Keratinocyte (primary cell): Measurements from ENCODE around the gene AOPEP. TPM values are rescaled to one million over a fixed set of nuclear protein-coding genes. Genes with fewer than 3 reads are reported as not detected.

Experiments
- DNase-seq: peaks from one replicate; pipeline ENCODE4 v3.0.0-alpha.2; 2011; ENCODE audit warnings: low read depth, missing footprints, low spot score
- FAIRE-seq: peaks from 2 replicates; lab custom pipeline; 2011; peaks lifted over from hg19 to GRCh38; lab: Jason Lieb, UNC
- H2AFZ ChIP-seq: 2 replicates; pipeline ENCODE4 v1.6.0; 2012; ENCODE audit warnings: low read length, control low read depth, inconsistent platforms; ENCODE audit not compliant: control insufficient read depth
- H3K27ac ChIP-seq: 2 replicates; pipeline ENCODE4 v1.5.1; 2011; ENCODE audit warnings: low read length; ENCODE audit not compliant: control insufficient read depth, insufficient read depth
- H3K27me3 ChIP-seq: 3 replicates; pipeline ENCODE4 v1.6.0; 2011; ENCODE audit warnings: low read length; ENCODE audit not compliant: control insufficient read depth, insufficient read depth; ENCODE audit errors: extremely low read depth
- H3K36me3 ChIP-seq, 2 experiments: 2 replicates in 1 of 2; 3 replicates in 1 of 2; pipeline ENCODE4 v1.5.1; 2011; ENCODE audit warnings: low read length in 2 of 2, mild to moderate bottlenecking in 1 of 2; ENCODE audit not compliant: control insufficient read depth in 2 of 2, insufficient read depth in 2 of 2; ENCODE audit errors: extremely low read depth in 1 of 2
- H3K4me1 ChIP-seq: 3 replicates; pipeline ENCODE4 v1.5.1; 2011; ENCODE audit warnings: low read length; ENCODE audit not compliant: control insufficient read depth, insufficient read depth; ENCODE audit errors: extremely low read depth
- H3K4me2 ChIP-seq: 3 replicates; pipeline ENCODE4 v1.6.0; 2011; ENCODE audit warnings: low read depth, low read length; ENCODE audit not compliant: control insufficient read depth, insufficient read depth; ENCODE audit errors: extremely low read depth
- H3K4me3 ChIP-seq, 3 experiments: fragments of 200-600 bp in 1 of 3; sonication (generic) in 1 of 3; 2 replicates in 2 of 3; 3 replicates in 1 of 3; pipeline ENCODE4 v1.5.1; 2011 to 2016; ENCODE audit warnings: low read length in 3 of 3, mild to moderate bottlenecking in 3 of 3, control low read depth in 2 of 3, inconsistent platforms in 1 of 3, low read depth in 1 of 3, mixed read lengths in 1 of 3, mixed run types in 1 of 3, moderate library complexity in 1 of 3; ENCODE audit not compliant: control insufficient read depth in 2 of 3, insufficient read depth in 2 of 3; ENCODE audit errors: extremely low read depth in 1 of 3
- H3K79me2 ChIP-seq: 2 replicates; pipeline ENCODE4 v1.6.0; 2012; ENCODE audit warnings: low read length; ENCODE audit not compliant: control insufficient read depth, insufficient read depth
- H3K9ac ChIP-seq: 3 replicates; pipeline ENCODE4 v1.6.0; 2011; ENCODE audit warnings: low read length; ENCODE audit not compliant: control insufficient read depth, insufficient read depth; ENCODE audit errors: extremely low read depth
- H3K9me1 ChIP-seq: 3 replicates; pipeline ENCODE4 v1.6.0; 2011; ENCODE audit warnings: low read length; ENCODE audit not compliant: control insufficient read depth, insufficient read depth; ENCODE audit errors: extremely low read depth
- H3K9me3 ChIP-seq: 2 replicates; pipeline ENCODE4 v1.5.1; 2012; ENCODE audit warnings: low read depth, low read length; ENCODE audit not compliant: control insufficient read depth
- H4K20me1 ChIP-seq: 3 replicates; pipeline ENCODE4 v1.6.0; 2011; ENCODE audit warnings: low read length; ENCODE audit not compliant: control insufficient read depth, insufficient read depth; ENCODE audit errors: extremely low read depth
- CTCF ChIP-seq, 3 experiments: IDR thresholded peaks in 1 of 3; conservative IDR thresholded peaks in 1 of 3; optimal IDR thresholded peaks in 1 of 3; 2 replicates in 2 of 3; 3 replicates in 1 of 3; pipeline versions ENCODE3 to v1.5.1; 2011; ENCODE audit warnings: low read length in 3 of 3, mild to moderate bottlenecking in 3 of 3, moderate library complexity in 2 of 3, control low read depth in 1 of 3, inconsistent platforms in 1 of 3; ENCODE audit not compliant: insufficient read depth in 2 of 3; ENCODE audit errors: extremely low read depth in 1 of 3
- EZH2 ChIP-seq: IDR thresholded peaks from one replicate; pipeline ENCODE4 v1.6.1; 2012; ENCODE audit warnings: inconsistent platforms, mild to moderate bottlenecking, low read length, moderate library complexity
- dilution Hi-C: fragments of 300-500 bp; cut with MboI; formaldehyde crosslinking; loops from one replicate; pipeline ENCODE4 v1.7.0; 2020; ENCODE audit warnings: low sequenced_read_pairs; ENCODE audit not compliant: extremely low pct_ligation_motif_present
- polyA plus RNA-seq, 5 experiments: library from polyadenylated mRNA; depleted of rRNA in 3 of 5; stranded (reverse) in 3 of 5; stranded (forward) in 1 of 5; unstranded in 1 of 5; fragments of >200 nt; gene quantifications; 1 replicate in 1 of 5; 2 replicates in 3 of 5; 3 replicates in 1 of 5; pipeline versions ENCODE4 v1.2.1 to v1.2.3, GENCODE V29; 2011 to 2012; ENCODE audit warnings: missing spikeins in 2 of 5, low read depth in 1 of 5, low replicate concordance in 1 of 5

Gene AOPEP
- polyA plus RNA-seq, 1 donor (not counting 4 experiments of a cell fraction or from before 2014, with no cell fraction given) = 27.0 TPM

DNA sequence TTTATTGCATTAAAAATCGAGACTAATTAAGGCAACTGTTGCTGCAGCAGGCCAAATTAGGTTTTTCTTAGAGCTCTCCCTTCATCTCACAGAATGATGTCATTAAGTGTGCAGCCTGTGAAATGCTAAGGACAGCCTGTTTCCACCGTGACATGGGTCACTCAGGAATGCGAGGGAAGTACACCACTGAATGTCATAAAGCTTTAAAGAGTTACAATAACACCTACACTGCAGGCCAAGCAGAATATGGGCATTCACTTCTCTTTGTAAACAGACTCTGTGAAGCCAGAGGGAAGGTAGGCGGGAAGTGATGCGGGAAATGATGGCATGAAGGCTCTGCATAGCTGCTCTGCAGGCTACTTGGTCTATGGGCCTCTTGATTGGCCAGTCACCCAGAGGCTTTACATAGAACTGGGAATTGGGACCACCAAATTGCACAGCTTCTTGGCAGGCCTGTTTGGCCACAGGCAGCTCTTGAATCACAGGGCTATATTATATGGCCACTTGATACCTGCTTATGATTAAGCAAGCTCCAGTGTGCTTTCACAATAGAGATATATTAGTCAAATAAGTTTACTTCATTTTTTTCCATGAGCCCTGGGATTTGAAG is 28.4 kb upstream of the AOPEP start:
- Histone ChIP-seq H3K4me3 (no peak overlapping the region), H2AFZ (no peak overlapping the region)

DNA sequence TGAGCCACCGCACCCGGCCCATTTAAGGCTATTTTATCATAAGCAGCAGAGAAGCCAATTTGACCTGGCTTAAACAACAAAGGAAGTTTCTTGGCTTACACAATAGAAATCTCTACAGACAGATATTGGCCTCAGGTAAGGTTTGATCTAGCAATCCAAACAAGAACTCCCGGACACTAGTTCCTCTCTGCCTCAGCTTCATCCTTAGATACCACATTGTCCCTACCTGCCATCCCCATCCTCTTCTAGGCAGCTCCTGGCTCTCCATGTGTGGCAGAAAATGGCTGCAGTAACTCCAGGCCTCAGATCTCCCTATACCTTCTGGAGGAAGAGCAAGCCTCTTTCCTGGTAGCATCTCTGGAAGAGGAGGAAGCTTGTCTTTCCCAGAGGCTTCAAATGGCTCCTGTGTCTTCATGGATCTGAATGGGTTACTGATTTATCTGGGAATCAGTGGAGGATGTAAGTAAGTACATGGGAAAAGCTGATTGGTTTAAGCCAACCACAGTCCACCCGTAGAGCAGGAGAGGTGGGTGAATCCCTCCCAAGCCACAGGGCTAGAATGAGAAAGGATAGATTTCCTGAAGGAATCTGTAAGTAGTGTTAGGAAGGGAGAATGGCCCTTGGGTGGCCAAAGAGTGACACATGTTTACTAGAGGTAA is 26.7 kb upstream of the AOPEP start:
- Histone ChIP-seq H3K79me2 (no peaks in the 10 kb centered on the region), H3K4me2 (no peak overlapping the region), H4K20me1 (no peaks in the 10 kb centered on the region), H3K4me1 (no peaks in the 10 kb centered on the region), H3K9ac (no peak overlapping the region), H3K9me3 (no peaks in the 10 kb centered on the region), H3K27ac (no peak overlapping the region), H2AFZ (no peak overlapping the region), H3K27me3 (no peaks in the 10 kb centered on the region), H3K36me3 (no peaks in the 10 kb centered on the region), H3K4me3 (no peak overlapping the region), H3K9me1 (no peaks in the 10 kb centered on the region)
- DNase-seq = no peak
- no peak for FAIRE-seq
- dilution Hi-C loops = no loop called here
- no peak for TF ChIP-seq CTCF (optimal IDR thresholded peaks at IDR 0.05 in 1 of 3, IDR thresholded peaks at IDR 0.05 in 1 of 3, conservative IDR thresholded peaks at IDR 0.05 in 1 of 3; ENCODE audit: extremely low read depth in 1 of 3, insufficient read depth in 2 of 3, low read length in 3 of 3)
- no peak for TF ChIP-seq EZH2

More for the DNA sequence above, 28.4 kb upstream of the AOPEP start:
- DNase-seq (no peak), FAIRE-seq (no peak)
- Histone ChIP-seq H3K9me1 (no peaks in the 10 kb centered on the region), H3K36me3 (no peaks in the 10 kb centered on the region), H3K4me2 (no peak overlapping the region), H3K9me3 (no peaks in the 10 kb centered on the region), H3K9ac (no peak overlapping the region), H3K27ac (no peak overlapping the region), H4K20me1 (no peaks in the 10 kb centered on the region), H3K79me2 (no peaks in the 10 kb centered on the region), H3K4me1 (no peaks in the 10 kb centered on the region), H3K27me3 (no peaks in the 10 kb centered on the region)
- TF ChIP-seq CTCF (optimal IDR thresholded peaks at IDR 0.05 in 1 of 3, IDR thresholded peaks at IDR 0.05 in 1 of 3, conservative IDR thresholded peaks at IDR 0.05 in 1 of 3; ENCODE audit: extremely low read depth in 1 of 3, insufficient read depth in 2 of 3, low read length in 3 of 3) (no peak), EZH2 (no peak)
- dilution Hi-C loops = no loop called here
